Measurements from ENCODE around the gene PLSCR1.

GRCh38 chr3:146569314-146569713, 24.9 kb upstream of the PLSCR1 start:
- TF ChIP-seq POU2F2 (IDR thresholded peaks at IDR 0.05; ENCODE audit: low read depth, low read length) (no peak), POLR2A (IDR thresholded peaks at IDR 0.05; ENCODE audit: low read depth, low read length) (no peak), TAF1 (IDR thresholded peaks at IDR 0.05; ENCODE audit: low read depth, low read length) (no peak), POLR2AphosphoS5 (IDR thresholded peaks at IDR 0.05; ENCODE audit: low read depth, low read length) (no peak)
